HepG2 (cell line): ENCODE results near the gene LRBA. TPM values are rescaled to one million over a fixed set of nuclear protein-coding genes. Genes with fewer than 3 reads are reported as not detected.

Experiments used
- ATAC-seq: fragments of 200-7000 bp; cut with Tn5 transposase; 3 replicates; pipeline ENCODE4 v1.9.1; 2020; ENCODE audit warnings: mild to moderate bottlenecking, moderate library complexity
- BruUV-seq: library from RNA; stranded (reverse); fragments of 400-500 nt; replicated peaks from 2 replicates; lab custom pipeline; 2021; lab: Mats Ljungman, UMichigan
- CTCF ChIA-PET: fragments of 300-600 bp; formaldehyde crosslinking; extraction: SDS; loops from one replicate; lab custom pipeline; 2021; ENCODE audit warnings: low total read pairs, inconsistent platforms, low intra/inter-chr PET ratio; lab: Yijun Ruan, JAX
- POLR2A ChIA-PET: fragments of 350-600 bp; sonication (Branson Sonifier 250); formaldehyde crosslinking; loops from one replicate; lab custom pipeline; 2020; ENCODE audit warnings: antibody characterized with exemption, inconsistent platforms; lab: Yijun Ruan, JAX
- DNase-seq: peaks from one replicate; pipeline ENCODE4 v3.0.0-alpha.2; 2015; ENCODE audit warnings: low spot score
- FAIRE-seq: peaks from 3 replicates; lab custom pipeline; 2011; peaks lifted over from hg19 to GRCh38; lab: Jason Lieb, UNC
- H2AFZ ChIP-seq: one replicate; pipeline ENCODE4 v1.6.1; 2011; ENCODE audit warnings: low read length, inconsistent platforms
- H3K27ac ChIP-seq: fragments of 300-600 bp; 3 replicates; pipeline ENCODE4 v1.8.0; 2011; ENCODE audit warnings: mixed run types, mild to moderate bottlenecking, mixed read lengths, low read length, inconsistent platforms; ENCODE audit not compliant: insufficient read depth; ENCODE audit errors: extremely low read length
- H3K27me3 ChIP-seq, 2 experiments: fragments of 200-600 bp in 1 of 2; 2 replicates in 1 of 2; 3 replicates in 1 of 2; pipeline versions ENCODE4 v1.6.0 to v1.8.0; 2011; ENCODE audit warnings: low read length in 2 of 2, mild to moderate bottlenecking in 2 of 2, moderate library complexity in 2 of 2, inconsistent platforms in 1 of 2; ENCODE audit not compliant: insufficient read depth in 2 of 2, control insufficient read depth in 1 of 2
- H3K36me3 ChIP-seq, 2 experiments: fragments of 200-600 bp in 1 of 2; replicated peaks in 1 of 2; 2 replicates in 1 of 2; 3 replicates in 1 of 2; pipeline versions ENCODE4 v1.5.1 to v1.8.0; 2011; ENCODE audit warnings: low read length in 2 of 2, inconsistent platforms in 1 of 2; ENCODE audit not compliant: insufficient read depth in 2 of 2, control insufficient read depth in 1 of 2
- H3K4me1 ChIP-seq: 2 replicates; pipeline ENCODE4 v1.5.1; 2012; ENCODE audit warnings: low read length, inconsistent platforms; ENCODE audit not compliant: insufficient read depth
- H3K4me2 ChIP-seq: 2 replicates; pipeline ENCODE4 v1.6.0; 2011; ENCODE audit warnings: low read depth, low read length, inconsistent platforms
- H3K4me3 ChIP-seq, 3 experiments: fragments of 200-600 bp in 1 of 3; sonication (generic), shearing (Covaris generic) in 1 of 3; replicated peaks in 1 of 3; 2 replicates each; pipeline ENCODE4 v1.5.1; 2011 to 2016; ENCODE audit warnings: low read length in 3 of 3, inconsistent platforms in 2 of 3, low read depth in 2 of 3, mild to moderate bottlenecking in 2 of 3, control low read depth in 1 of 3, mixed read lengths in 1 of 3; ENCODE audit not compliant: insufficient read depth in 1 of 3
- H3K79me2 ChIP-seq: one replicate; pipeline ENCODE4 v1.6.1; 2011; ENCODE audit warnings: low read length, inconsistent platforms; ENCODE audit not compliant: insufficient read depth
- H3K9ac ChIP-seq: 2 replicates; pipeline ENCODE4 v1.6.0; 2011; ENCODE audit warnings: mild to moderate bottlenecking, low read depth, low read length, inconsistent platforms; ENCODE audit not compliant: insufficient read depth
- H3K9me3 ChIP-seq: 2 replicates; pipeline ENCODE4 v1.5.1; 2012; ENCODE audit warnings: mild to moderate bottlenecking, low read length
- H4K20me1 ChIP-seq: 2 replicates; pipeline ENCODE4 v1.6.0; 2011; ENCODE audit warnings: inconsistent platforms, mild to moderate bottlenecking, low read length, moderate library complexity; ENCODE audit not compliant: insufficient read depth
- ATF7 ChIP-seq, 2 experiments: fragments of 450-650 bp in 1 of 2; sonication (generic) in 1 of 2; formaldehyde crosslinking in 1 of 2; IDR thresholded peaks; 2 replicates each; pipeline versions ENCODE4 v1.4.0 to v1.6.1; 2016 to 2020; ENCODE audit warnings: antibody characterized with exemption in 1 of 2, mild to moderate bottlenecking in 1 of 2, missing genetic modification reagents in 1 of 2
- FOXO1 ChIP-seq: sonication (generic); formaldehyde crosslinking; IDR thresholded peaks from 2 replicates; pipeline ENCODE4 v1.4.0; 2020; ENCODE audit warnings: missing genetic modification reagents
- GABPA ChIP-seq, 2 experiments: IDR thresholded peaks; 2 replicates each; pipeline ENCODE4 v1.6.1; 2011 to 2016; ENCODE audit warnings: low read depth in 2 of 2, low read length in 1 of 2, missing biosample characterization in 1 of 2, missing genetic modification characterization in 1 of 2
- HMG20B ChIP-seq: conservative IDR thresholded peaks from 2 replicates; pipeline ENCODE4 v1.6.1; 2016; ENCODE audit warnings: missing genetic modification reagents, missing compliant biosample characterization
- KDM1A ChIP-seq: IDR thresholded peaks from 2 replicates; pipeline ENCODE4 v1.6.1; 2016; ENCODE audit warnings: missing compliant biosample characterization
- MAFF ChIP-seq: IDR thresholded peaks from 2 replicates; pipeline ENCODE4 v1.6.1; 2011; ENCODE audit warnings: low read depth, low read length, improper control_type of control experiment
- NR3C1 ChIP-seq: sonication (generic); formaldehyde crosslinking; IDR thresholded peaks from 2 replicates; pipeline ENCODE4 v1.4.0; 2020; ENCODE audit warnings: missing genetic modification reagents
- U2AF2 ChIP-seq: fragments of 200-400 bp; formaldehyde crosslinking; IDR thresholded peaks from 2 replicates; pipeline ENCODE4 v1.6.1; 2017; ENCODE audit warnings: low read depth, mild to moderate bottlenecking, low read length
- ZMYM3 ChIP-seq: sonication (generic); formaldehyde crosslinking; IDR thresholded peaks from 2 replicates; pipeline ENCODE4 v1.5.1; 2020; ENCODE audit warnings: mild to moderate bottlenecking, missing genetic modification reagents
- ZNF747 ChIP-seq: sonication (generic); formaldehyde crosslinking; IDR thresholded peaks from 2 replicates; pipeline ENCODE4 v1.8.1; 2023; ENCODE audit warnings: missing genetic modification reagents, mild to moderate bottlenecking, borderline replicate concordance
- ZNF766 ChIP-seq: sonication (generic); formaldehyde crosslinking; IDR thresholded peaks from 2 replicates; pipeline ENCODE4 v1.5.0; 2020; ENCODE audit warnings: missing genetic modification reagents, borderline replicate concordance
- ZNF839 ChIP-seq: sonication (generic); formaldehyde crosslinking; IDR thresholded peaks from 2 replicates; pipeline ENCODE4 v1.4.0; 2020; ENCODE audit warnings: missing genetic modification reagents, mild to moderate bottlenecking, borderline replicate concordance
- WGBS: methylation state at CpG from one replicate; pipeline ENCODE4 v1.1.6; 2017; ENCODE audit warnings: low lambda C conversion rate; 5-methylcytosine and 5-hydroxymethylcytosine counted together
- in situ Hi-C: cut with HindIII; loops from 2 replicates; pipeline ENCODE4 v1.10.0; 2017; ENCODE audit warnings: low pct_unique_long_range_greater_than_20kb; ENCODE audit not compliant: extremely low pct_ligation_motif_present
- intact Hi-C: fragments of 100-400 bp; cut with micrococcal nuclease; formaldehyde crosslinking; loops from one replicate; pipeline ENCODE4 v1.10.0; 2022; ENCODE audit not compliant: unreplicated experiment
- polyA plus RNA-seq, 8 experiments: library from polyadenylated mRNA; depleted of rRNA in 3 of 8; stranded (reverse) in 7 of 8; unstranded in 1 of 8; fragments of >200 nt; fragmentation: Illumina TruSeq in 4 of 8; extraction: Trizol in 4 of 8; gene quantifications; 2 replicates each; pipeline versions ENCODE4 v1.2.1 to v1.2.3, GENCODE V29; 2011 to 2016; ENCODE audit warnings: low read depth in 4 of 8, missing spikeins in 1 of 8, mixed read lengths in 1 of 8; ENCODE audit not compliant: insufficient read depth in 1 of 8
- total RNA-seq, 5 experiments: library from RNA; depleted of rRNA; stranded (reverse); fragments of >200 nt; fragmentation: Illumina TruSeq; extraction: Trizol; gene quantifications; 2 replicates each; pipeline ENCODE4 v1.2.3, GENCODE V29; 2016; ENCODE audit warnings: low read depth in 1 of 5
- TF ChIP-seq, protein P1 (sequence below): sonication (generic); formaldehyde crosslinking; IDR thresholded peaks from 2 replicates; pipeline ENCODE4 v1.4.0; 2020; ENCODE audit warnings: mild to moderate bottlenecking, missing genetic modification reagents

LRBA gene
- total and polyA plus RNA-seq, 2 of the 13 experiments (the other 11 are each of a cell fraction or from before 2014, with no cell fraction given): 21.0 to 37.2 TPM

DNA sequence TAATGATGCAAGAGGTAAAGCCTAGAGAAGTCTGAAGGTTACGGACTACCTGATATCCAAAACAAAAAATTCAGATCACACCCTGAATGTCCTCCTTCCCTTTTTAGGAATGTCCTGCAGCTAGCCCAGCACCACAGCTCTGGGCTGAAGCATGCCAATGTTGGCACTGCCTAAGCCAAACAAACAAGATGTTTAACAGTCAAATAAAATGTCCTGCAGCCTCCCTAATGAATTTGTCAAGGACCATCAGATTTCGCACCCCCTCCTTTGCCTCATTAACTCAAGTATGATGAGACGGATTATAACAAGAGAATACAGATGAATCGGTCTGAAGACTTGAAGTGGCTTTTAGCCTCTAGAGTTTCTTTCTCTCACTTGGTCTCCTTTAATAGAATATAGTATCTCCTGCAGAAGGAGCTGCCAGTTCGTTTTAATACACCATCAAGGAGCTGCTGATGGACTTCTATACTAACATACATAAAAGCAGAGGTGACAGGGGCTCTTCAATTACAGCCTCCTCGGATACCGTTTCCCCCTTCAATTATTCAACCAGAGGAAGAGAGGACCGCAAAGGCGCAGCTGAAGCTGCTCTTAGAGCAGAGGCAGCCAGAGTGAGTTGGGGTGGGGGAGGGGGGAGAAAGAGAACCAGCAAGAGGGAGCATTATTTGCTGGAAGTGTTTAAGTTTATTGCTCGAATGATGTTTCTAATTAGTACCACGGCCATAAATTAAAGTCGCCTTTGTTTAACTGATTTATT, 436.2 kb downstream of the LRBA start:
- Histone ChIP-seq H4K20me1 (no peaks in the 10 kb centered on the region), H3K9ac (no peak overlapping the region), H3K9me3 (no peaks in the 10 kb centered on the region), H3K4me1 (no peaks in the 10 kb centered on the region), H3K4me3 (no peak overlapping the region), H3K79me2 (no peaks in the 10 kb centered on the region), H3K36me3 (peaks cover 5 to 8% of the 10 kb centered on the region in 2 experiments; a peak in 2 of 5 replicates), H3K27ac (no peak overlapping the region)
- ATAC-seq (no peak), FAIRE-seq (no peak)
- intact Hi-C loops: no loop called here
- POLR2A ChIA-PET: no interaction called here
- CTCF ChIA-PET: no interaction called here
- no TSS peak for BruUV-seq
- TF ChIP-seq ZNF766 (CRISPR knock-in tag) (no peak), ZMYM3 (no peak), GABPA (IDR thresholded peaks at IDR 0.05; ENCODE audit: low read depth, low read length) (no peak), GABPA (CRISPR knock-in tag; IDR thresholded peaks at IDR 0.05; ENCODE audit: low read depth) (no peak), FOXO1 (no peak), ZNF839 (no peak), HMG20B (CRISPR knock-in tag) (no peak), KDM1A (CRISPR knock-in tag) (no peak), NR3C1 (no peak), ATF7 (IDR thresholded peaks at IDR 0.05) (no peak), ATF7 (CRISPR knock-in tag; IDR thresholded peaks at IDR 0.05) (no peak), MAFF (no peak), U2AF2 (no peak), ZNF747 (CRISPR knock-in tag) (no peak)
- TF ChIP-seq, protein P1, sequence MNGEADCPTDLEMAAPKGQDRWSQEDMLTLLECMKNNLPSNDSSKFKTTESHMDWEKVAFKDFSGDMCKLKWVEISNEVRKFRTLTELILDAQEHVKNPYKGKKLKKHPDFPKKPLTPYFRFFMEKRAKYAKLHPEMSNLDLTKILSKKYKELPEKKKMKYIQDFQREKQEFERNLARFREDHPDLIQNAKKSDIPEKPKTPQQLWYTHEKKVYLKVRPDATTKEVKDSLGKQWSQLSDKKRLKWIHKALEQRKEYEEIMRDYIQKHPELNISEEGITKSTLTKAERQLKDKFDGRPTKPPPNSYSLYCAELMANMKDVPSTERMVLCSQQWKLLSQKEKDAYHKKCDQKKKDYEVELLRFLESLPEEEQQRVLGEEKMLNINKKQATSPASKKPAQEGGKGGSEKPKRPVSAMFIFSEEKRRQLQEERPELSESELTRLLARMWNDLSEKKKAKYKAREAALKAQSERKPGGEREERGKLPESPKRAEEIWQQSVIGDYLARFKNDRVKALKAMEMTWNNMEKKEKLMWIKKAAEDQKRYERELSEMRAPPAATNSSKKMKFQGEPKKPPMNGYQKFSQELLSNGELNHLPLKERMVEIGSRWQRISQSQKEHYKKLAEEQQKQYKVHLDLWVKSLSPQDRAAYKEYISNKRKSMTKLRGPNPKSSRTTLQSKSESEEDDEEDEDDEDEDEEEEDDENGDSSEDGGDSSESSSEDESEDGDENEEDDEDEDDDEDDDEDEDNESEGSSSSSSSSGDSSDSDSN (CRISPR knock-in tag): no peak
- TF ChIP-seq, all 625 proteins: peak for 0
- 97% methylated on average over 12 of the region's 12 CpGs for WGBS
- in situ Hi-C loops: no loop called here
- no peak overlapping the region for H2AFZ ChIP-seq
- no peak for DNase-seq
- H3K27me3 ChIP-seq: no peaks in the 10 kb centered on the region
- H3K4me2 ChIP-seq: no peak overlapping the region
